CD4-positive, alpha-beta T cell treated with Interleukin-2 at 100 ng/mL for 4 hours (primary cell): ENCODE results near the gene NOSTRIN.
"Not testable (repeated sequence)": the region's sequence is repeated elsewhere in the genome, so short reads cannot be mapped to it uniquely, and the experiment has no call there.

Experiments used
- DNase-seq: peaks from one replicate; pipeline ENCODE4 v3.0.0-alpha.2; 2020; ENCODE audit warnings: low spot score

NOSTRIN gene, protein sequence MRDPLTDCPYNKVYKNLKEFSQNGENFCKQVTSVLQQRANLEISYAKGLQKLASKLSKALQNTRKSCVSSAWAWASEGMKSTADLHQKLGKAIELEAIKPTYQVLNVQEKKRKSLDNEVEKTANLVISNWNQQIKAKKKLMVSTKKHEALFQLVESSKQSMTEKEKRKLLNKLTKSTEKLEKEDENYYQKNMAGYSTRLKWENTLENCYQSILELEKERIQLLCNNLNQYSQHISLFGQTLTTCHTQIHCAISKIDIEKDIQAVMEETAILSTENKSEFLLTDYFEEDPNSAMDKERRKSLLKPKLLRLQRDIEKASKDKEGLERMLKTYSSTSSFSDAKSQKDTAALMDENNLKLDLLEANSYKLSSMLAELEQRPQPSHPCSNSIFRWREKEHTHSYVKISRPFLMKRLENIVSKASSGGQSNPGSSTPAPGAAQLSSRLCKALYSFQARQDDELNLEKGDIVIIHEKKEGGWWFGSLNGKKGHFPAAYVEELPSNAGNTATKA

DNA sequence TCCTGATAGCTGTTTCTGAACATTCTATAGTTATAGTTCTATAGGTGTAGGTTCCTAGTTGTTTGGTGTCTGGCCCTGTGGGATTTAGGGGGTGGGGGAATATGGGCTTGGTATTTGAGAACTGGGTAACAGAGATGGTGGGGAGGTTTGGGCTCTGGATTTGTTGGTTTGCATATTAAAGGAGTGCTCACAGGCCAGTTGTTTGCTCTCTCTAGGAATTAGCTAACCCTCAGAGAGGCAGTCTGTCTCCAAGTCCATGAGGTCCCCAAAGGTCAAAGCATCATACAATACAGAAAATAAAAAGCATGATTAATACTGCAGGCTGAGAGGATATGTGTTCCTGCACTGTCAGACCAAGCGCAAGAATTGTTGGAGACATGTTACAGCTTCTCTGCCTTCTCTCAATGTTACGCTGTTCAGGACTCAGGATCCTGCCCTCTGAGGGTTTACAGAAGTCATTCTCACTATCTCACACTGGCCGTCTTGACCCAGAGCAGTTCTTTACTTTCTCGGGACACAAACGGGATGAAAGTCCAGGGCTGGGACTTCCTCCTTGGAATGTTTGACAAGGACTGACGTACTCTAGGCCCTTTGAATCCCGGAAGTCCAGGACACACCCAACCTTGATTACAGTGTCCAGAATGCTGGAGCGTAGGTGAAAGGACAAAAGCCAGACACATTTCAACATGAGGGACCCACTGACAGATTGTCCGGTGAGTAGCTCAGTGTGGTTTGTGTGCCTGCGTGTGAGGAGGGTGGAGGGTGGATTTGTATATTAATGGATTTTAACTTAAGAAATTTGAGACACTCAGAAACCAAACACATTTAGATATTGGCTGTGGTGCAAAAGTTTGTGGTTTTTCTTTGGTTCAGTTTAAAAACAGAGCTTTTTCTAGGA lies at the start of gene NOSTRIN:
NOSTRIN (plus strand) TSS at position 677 of the 898 bp plus-strand sequence; CDS start at position 687, 10 bp downstream.
- DNase-seq, result no peak

- no peak for DNase-seq
Measured at GRCh38 chr2:168753765-168754329, 48.6 kb upstream of the NOSTRIN start.

- DNase-seq, result no peak
Measured at GRCh38 chr2:168757223-168757622, 45.2 kb upstream of the NOSTRIN start.

DNA sequence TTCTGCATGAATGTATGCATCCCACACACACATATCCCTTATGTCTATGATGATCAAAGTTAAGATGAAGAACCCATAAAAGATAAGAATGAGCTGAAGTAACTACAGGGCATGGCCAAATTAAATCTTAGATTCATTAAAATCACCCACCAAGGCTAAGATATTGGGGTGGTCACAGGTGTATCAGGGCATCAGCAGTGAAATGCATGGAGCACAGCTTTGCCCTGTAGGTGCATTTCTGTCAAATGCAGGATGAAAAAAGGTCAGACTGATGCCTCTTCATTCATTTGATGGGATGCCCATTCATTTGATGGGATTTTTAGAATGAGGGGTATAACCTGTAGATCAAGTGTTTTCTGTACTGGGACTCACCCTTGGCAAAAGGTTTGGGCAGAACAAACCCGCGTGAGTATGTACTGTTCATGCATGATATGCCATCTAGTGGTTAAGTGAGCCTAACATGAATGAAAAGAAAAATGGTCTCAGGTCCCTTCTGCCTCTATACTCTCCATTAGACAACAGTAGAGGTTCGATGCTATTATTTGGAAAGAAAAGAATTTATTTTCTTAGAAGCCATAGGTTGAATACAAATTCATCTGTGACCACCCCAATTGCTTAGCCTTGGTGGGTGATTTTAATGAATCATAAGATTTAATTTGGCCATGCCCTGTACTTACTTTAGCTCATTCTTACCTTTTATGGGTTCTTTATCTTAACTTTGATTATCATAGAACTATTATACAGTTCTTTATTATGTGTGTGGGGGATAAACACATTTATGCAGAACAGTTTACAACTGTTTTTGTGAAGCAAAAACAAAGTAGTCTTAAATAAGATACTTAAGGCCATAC lies 43.2 kb upstream of the NOSTRIN start:
- peak; percentile 59 for DNase-seq

- no peak for DNase-seq
Measured at GRCh38 chr2:168765401-168765800, 37.0 kb upstream of the NOSTRIN start.

- DNase-seq, result no peak
Measured at GRCh38 chr2:168766600-168766999, 35.8 kb upstream of the NOSTRIN start.

- DNase-seq, result no peak
Measured at GRCh38 chr2:168767258-168767657, 35.2 kb upstream of the NOSTRIN start.

- DNase-seq, result not testable (repeated sequence)
Measured at GRCh38 chr2:168768357-168768756, 34.1 kb upstream of the NOSTRIN start.

- no peak for DNase-seq
Measured at GRCh38 chr2:168770796-168771195, 31.6 kb upstream of the NOSTRIN start.

DNA sequence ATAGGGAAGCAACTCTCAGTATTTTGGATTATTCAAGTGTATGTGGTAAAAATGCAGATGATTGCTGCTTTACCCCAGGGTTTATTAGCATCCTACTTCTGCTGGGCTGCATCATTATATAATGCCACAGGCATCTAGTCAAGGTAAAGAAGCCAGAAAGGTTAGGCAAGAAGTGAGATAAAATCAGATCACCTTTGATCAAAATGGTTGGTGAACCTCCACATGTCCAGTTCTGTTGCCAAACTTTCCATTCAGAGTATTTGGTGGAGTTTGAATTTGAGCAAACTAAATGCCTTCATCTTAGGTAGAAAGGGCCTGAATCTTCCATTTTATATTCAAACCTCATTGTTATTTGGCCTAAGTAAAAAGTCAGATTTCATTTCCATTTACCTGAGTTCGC lies 29.7 kb upstream of the NOSTRIN start:
- DNase-seq, result no peak

DNA sequence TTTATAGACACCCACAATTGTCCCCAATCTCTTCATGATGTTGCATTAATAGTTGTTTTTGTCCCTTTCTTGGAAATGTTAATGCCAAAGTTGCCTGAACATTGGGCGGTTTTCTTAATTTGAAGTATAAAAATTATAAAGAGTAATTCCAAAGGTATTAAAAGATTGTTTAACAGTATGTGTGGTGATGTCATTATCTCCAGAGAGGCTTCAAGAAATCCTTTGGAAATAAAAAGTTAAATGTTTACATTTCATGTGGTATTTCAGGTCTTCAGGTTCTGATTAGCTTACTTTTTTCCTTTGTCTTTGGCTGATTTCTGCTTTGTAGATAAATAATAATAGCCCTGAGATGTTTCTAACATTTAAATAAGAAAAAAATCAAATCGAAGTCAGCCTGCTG lies 29.3 kb upstream of the NOSTRIN start:
- DNase-seq, result no peak

DNA sequence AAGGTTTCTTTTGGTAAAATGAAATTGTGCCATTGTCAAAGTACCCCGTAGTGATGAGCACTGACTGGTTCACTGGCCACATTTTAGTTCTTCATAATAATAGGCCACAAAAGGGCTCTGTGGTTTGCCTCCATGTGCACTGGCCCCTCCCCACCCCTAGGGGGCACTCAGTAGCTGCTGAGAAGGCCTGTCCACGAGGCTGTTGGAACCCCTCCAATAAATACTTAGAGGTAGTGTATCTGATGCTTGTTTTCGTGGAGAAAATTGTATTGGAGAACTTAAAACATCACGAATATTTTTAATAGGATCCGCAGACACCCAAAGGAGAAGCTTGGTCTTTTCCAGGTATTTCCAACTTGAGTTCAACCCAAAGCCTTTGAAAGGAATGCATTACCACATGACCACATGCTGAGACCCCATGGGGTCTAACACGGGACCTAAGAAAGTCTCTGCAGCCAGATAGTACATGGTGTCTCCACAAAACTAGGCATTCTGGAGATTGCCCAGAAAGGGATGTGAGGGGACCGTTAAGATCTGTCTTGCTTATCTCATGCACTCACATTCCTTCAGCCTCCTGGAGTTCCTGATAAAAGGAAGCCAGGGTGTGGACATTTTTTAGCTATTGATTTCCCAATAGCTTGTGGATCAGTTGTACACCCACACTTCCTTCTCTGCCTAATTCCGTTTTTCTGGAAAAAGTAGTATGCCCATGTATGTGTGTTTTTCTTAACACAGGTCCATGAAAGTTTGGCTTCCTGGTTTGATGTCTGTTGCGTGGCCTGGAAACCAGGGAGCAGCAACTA lies 28.5 kb upstream of the NOSTRIN start:
- DNase-seq, result peak; percentile 25

DNA sequence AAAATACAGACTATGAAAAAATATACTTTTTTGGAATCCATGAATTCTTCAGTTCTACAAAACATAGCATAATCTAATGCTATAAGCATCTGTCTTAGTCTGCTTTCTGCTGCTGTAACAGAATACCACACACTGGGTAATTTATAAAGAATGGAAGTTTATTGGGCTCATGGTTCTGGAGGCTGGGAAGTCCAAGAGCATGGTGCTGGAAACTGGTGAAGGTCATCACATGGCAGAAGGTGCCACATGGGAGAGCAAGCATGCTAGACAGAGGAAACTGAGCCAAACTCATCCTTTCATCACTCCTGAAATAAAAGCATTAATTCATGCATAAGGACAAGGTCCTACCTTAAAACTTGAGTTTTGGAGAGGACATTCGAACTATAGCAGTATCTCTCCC lies 26.6 kb upstream of the NOSTRIN start:
- DNase-seq, result no peak

DNA sequence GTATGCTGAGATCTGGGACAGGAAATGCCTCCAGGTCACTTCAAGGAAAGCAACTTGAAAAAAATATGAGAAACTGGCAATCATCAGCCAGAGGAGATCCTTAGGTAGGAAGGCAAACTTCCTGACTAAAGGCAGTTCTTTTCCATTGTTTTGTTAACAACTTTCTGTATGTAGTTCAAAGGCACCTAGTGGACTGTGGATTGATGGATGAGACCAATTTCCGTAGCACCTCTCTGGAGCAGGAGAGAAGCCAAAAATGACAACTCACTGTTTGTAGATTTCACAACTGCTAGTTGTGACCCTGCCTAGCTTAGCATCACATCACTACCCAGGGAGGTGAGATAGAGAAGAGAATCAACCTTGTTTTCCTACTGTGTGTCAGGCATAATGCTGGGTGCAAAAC lies 21.8 kb upstream of the NOSTRIN start:
- DNase-seq, result no peak

- DNase-seq, result no peak
Measured at GRCh38 chr2:168781191-168781817, 21.1 kb upstream of the NOSTRIN start.

- DNase-seq, result no peak
Measured at GRCh38 chr2:168782271-168782670, 20.2 kb upstream of the NOSTRIN start.

GRCh38 chr2:168784993-168785392 lies 17.4 kb upstream of the NOSTRIN start:
- no peak for DNase-seq

GRCh38 chr2:168787098-168787781 lies 15.2 kb upstream of the NOSTRIN start:
- no peak for DNase-seq

DNA sequence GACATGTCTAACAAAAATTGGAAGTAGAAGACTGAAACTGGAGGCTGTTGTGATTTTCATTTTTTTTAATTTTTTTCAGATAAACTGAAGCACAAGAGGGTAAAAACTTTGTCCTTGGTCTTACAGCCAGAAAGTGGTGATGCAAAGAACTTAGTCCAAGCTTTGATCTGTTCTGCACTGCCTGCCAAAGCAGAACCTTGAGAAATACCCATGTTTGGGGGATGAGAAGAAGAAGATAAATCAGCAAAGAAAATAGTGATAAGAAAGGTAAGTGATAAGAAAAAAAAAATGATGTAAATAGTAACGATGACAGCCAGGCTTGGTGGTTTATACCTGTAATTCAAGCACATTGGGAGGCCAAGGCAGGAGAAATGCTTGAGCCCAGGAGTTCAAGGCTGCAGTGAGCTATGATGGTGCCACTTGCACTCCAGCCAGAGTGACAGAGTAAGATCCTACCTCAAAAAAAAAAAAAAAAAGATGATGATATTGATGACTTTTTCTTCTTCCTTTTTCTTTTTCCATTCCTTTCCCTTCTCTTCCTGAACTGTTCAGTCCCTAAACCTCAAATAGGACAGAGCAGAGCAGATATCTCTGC lies 14.6 kb upstream of the NOSTRIN start:
- no peak for DNase-seq
